ENCODE measurements around the gene CITED4.

The CITED4 gene

GRCh38 chr1:40878906-40879305 is 16.7 kb upstream of the CITED4 start:
- DNase-seq (ENCODE audit: extremely low read depth, low read depth) = no peak
- TF ChIP-seq CTCF (IDR thresholded peaks at IDR 0.05; ENCODE audit: low read depth, low read length, missing control alignments) = no peak
- H3K4me3 ChIP-seq (replicated peaks; ENCODE audit: low read depth, low read length) = no peak overlapping the region

GRCh38 chr1:40877698-40878097 is 15.5 kb upstream of the CITED4 start:
- TF ChIP-seq CTCF (IDR thresholded peaks at IDR 0.05; ENCODE audit: low read depth, low read length, missing control alignments) = no peak
- no peak overlapping the region for H3K4me3 ChIP-seq (replicated peaks; ENCODE audit: low read depth, low read length)
- DNase-seq (ENCODE audit: extremely low read depth, low read depth) = no peak

GRCh38 chr1:40876891-40877290 is 14.7 kb upstream of the CITED4 start:
- no peak overlapping the region for H3K4me3 ChIP-seq (replicated peaks; ENCODE audit: low read depth, low read length)
- no peak for DNase-seq (ENCODE audit: extremely low read depth, low read depth)
- no peak for TF ChIP-seq CTCF (IDR thresholded peaks at IDR 0.05; ENCODE audit: low read depth, low read length, missing control alignments)

- H3K4me3 ChIP-seq (replicated peaks; ENCODE audit: low read depth, low read length) = no peak overlapping the region
- no peak for DNase-seq (ENCODE audit: extremely low read depth, low read depth)
- TF ChIP-seq CTCF (IDR thresholded peaks at IDR 0.05; ENCODE audit: low read depth, low read length, missing control alignments) = no peak
These were observed 14.2 kb upstream of the CITED4 start for GRCh38 chr1:40876436-40876761.

- DNase-seq (ENCODE audit: extremely low read depth, low read depth) = no peak
- no peak for TF ChIP-seq CTCF (IDR thresholded peaks at IDR 0.05; ENCODE audit: low read depth, low read length, missing control alignments)
- H3K4me3 ChIP-seq (replicated peaks; ENCODE audit: low read depth, low read length) = no peak overlapping the region
These were observed 11.8 kb upstream of the CITED4 start for GRCh38 chr1:40873863-40874472.

GRCh38 chr1:40872276-40872675 is 10.1 kb upstream of the CITED4 start:
- DNase-seq (ENCODE audit: extremely low read depth, low read depth) = no peak

More at GRCh38 chr1:40872276-40872675, 10.1 kb upstream of the CITED4 start:
- no peak for TF ChIP-seq CTCF (IDR thresholded peaks at IDR 0.05; ENCODE audit: low read depth, low read length, missing control alignments)
- H3K4me3 ChIP-seq (replicated peaks; ENCODE audit: low read depth, low read length) = no peak overlapping the region
